Activated naive CD8-positive, alpha-beta T cell treated with anti-CD3 and anti-CD28 coated beads for 36 hours (primary cell): Measurements from ENCODE around the gene LRRFIP2. TPM values are rescaled to one million over a fixed set of nuclear protein-coding genes. Genes with fewer than 3 reads are reported as not detected.

Experiments used
- DNase-seq: peaks from one replicate; pipeline ENCODE4 v3.0.0; 2021
- H3K27ac Mint-ChIP-seq: one replicate; pipeline ENCODE4 v1.8.0; 2022; ENCODE audit warnings: mild to moderate bottlenecking, moderate library complexity, mixed read lengths
- H3K27me3 Mint-ChIP-seq: one replicate; pipeline ENCODE4 v1.8.0; 2022; ENCODE audit warnings: mild to moderate bottlenecking, mixed read lengths
- H3K36me3 Mint-ChIP-seq: one replicate; pipeline ENCODE4 v1.8.0; 2021; ENCODE audit warnings: mild to moderate bottlenecking, mixed read lengths
- H3K4me1 Mint-ChIP-seq: one replicate; pipeline ENCODE4 v1.8.0; 2021; ENCODE audit warnings: mixed read lengths
- H3K4me3 Mint-ChIP-seq: one replicate; pipeline ENCODE4 v1.8.0; 2022; ENCODE audit warnings: mild to moderate bottlenecking, moderate library complexity, mixed read lengths
- H3K9me3 Mint-ChIP-seq: one replicate; pipeline ENCODE4 v1.8.0; 2022; ENCODE audit warnings: mixed read lengths
- total RNA-seq, 2 experiments: library from RNA; stranded (reverse); gene quantifications; one replicate each; pipeline ENCODE4 v1.2.3, GENCODE V29; 2021

The LRRFIP2 gene
- total RNA-seq, 2 experiments from 2014 or later: 22.4 to 23.2 TPM

GRCh38 chr3:37096975-37097374 lies 77.4 kb downstream of the LRRFIP2 start:
- H3K9me3 Mint-ChIP-seq: no peaks in the 10 kb centered on the region
- H3K27ac Mint-ChIP-seq: no peak overlapping the region
- H3K4me1 Mint-ChIP-seq: no peaks in the 10 kb centered on the region
- H3K4me3 Mint-ChIP-seq: no peak overlapping the region
- peaks cover 5% of the 10 kb centered on the region for H3K36me3 Mint-ChIP-seq
- H3K27me3 Mint-ChIP-seq: no peaks in the 10 kb centered on the region
- no peak for DNase-seq

- no peak for DNase-seq
- no peak overlapping the region for H3K4me3 Mint-ChIP-seq
- no peaks in the 10 kb centered on the region for H3K27me3 Mint-ChIP-seq
- H3K36me3 Mint-ChIP-seq: peaks cover 8% of the 10 kb centered on the region
- no peaks in the 10 kb centered on the region for H3K9me3 Mint-ChIP-seq
- H3K27ac Mint-ChIP-seq: no peak overlapping the region
- no peaks in the 10 kb centered on the region for H3K4me1 Mint-ChIP-seq
Measured at GRCh38 chr3:37096288-37096687, 78.1 kb downstream of the LRRFIP2 start.

GRCh38 chr3:37094636-37095035 lies 79.7 kb downstream of the LRRFIP2 start:
- no peak for DNase-seq
- no peak overlapping the region for H3K27ac Mint-ChIP-seq
- H3K4me1 Mint-ChIP-seq: no peaks in the 10 kb centered on the region
- H3K36me3 Mint-ChIP-seq: peaks cover 12% of the 10 kb centered on the region
- no peaks in the 10 kb centered on the region for H3K27me3 Mint-ChIP-seq
- no peak overlapping the region for H3K4me3 Mint-ChIP-seq
- no peaks in the 10 kb centered on the region for H3K9me3 Mint-ChIP-seq

GRCh38 chr3:37093481-37093880 lies 80.9 kb downstream of the LRRFIP2 start:
- Mint-ChIP-seq H3K9me3 (no peaks in the 10 kb centered on the region), H3K4me3 (no peak overlapping the region), H3K4me1 (no peaks in the 10 kb centered on the region), H3K27me3 (no peaks in the 10 kb centered on the region), H3K27ac (no peak overlapping the region), H3K36me3 (peaks cover 12% of the 10 kb centered on the region)
- DNase-seq: no peak

GRCh38 chr3:37092484-37092883 lies 81.9 kb downstream of the LRRFIP2 start:
- H3K9me3 Mint-ChIP-seq: no peaks in the 10 kb centered on the region
- no peak overlapping the region for H3K4me3 Mint-ChIP-seq

GRCh38 chr3:37087870-37088269 lies 86.5 kb downstream of the LRRFIP2 start:
- Mint-ChIP-seq H3K27me3 (no peaks in the 10 kb centered on the region), H3K36me3 (peaks cover 9% of the 10 kb centered on the region), H3K27ac (no peak overlapping the region), H3K9me3 (no peaks in the 10 kb centered on the region), H3K4me1 (peaks cover 4% of the 10 kb centered on the region), H3K4me3 (no peak overlapping the region)
- no peak for DNase-seq

More at GRCh38 chr3:37092484-37092883, 81.9 kb downstream of the LRRFIP2 start:
- H3K4me1 Mint-ChIP-seq: no peaks in the 10 kb centered on the region
- H3K36me3 Mint-ChIP-seq: peaks cover 14% of the 10 kb centered on the region
- H3K27ac Mint-ChIP-seq: no peak overlapping the region
- no peak for DNase-seq
- no peaks in the 10 kb centered on the region for H3K27me3 Mint-ChIP-seq

- Mint-ChIP-seq H3K9me3 (no peaks in the 10 kb centered on the region), H3K4me1 (peaks cover 4% of the 10 kb centered on the region), H3K4me3 (no peak overlapping the region), H3K36me3 (peaks cover 9% of the 10 kb centered on the region), H3K27me3 (no peaks in the 10 kb centered on the region), H3K27ac (no peak overlapping the region)
- DNase-seq: no peak
Measured at GRCh38 chr3:37086918-37087317, 87.5 kb downstream of the LRRFIP2 start.

- Mint-ChIP-seq H3K27me3 (no peaks in the 10 kb centered on the region), H3K4me3 (no peak overlapping the region), H3K9me3 (no peaks in the 10 kb centered on the region), H3K4me1 (peaks cover 4% of the 10 kb centered on the region), H3K36me3 (peaks cover 3% of the 10 kb centered on the region), H3K27ac (no peak overlapping the region)
- no peak for DNase-seq
Measured at GRCh38 chr3:37082317-37082716, 92.1 kb downstream of the LRRFIP2 start.

GRCh38 chr3:37075955-37076354 lies 98.4 kb downstream of the LRRFIP2 start:
- Mint-ChIP-seq H3K9me3 (no peaks in the 10 kb centered on the region), H3K36me3 (peaks cover 14% of the 10 kb centered on the region), H3K27ac (no peak overlapping the region), H3K4me1 (peaks cover 17% of the 10 kb centered on the region), H3K27me3 (no peaks in the 10 kb centered on the region), H3K4me3 (no peak overlapping the region)
- no peak for DNase-seq

GRCh38 chr3:37074178-37074577 lies 100.2 kb downstream of the LRRFIP2 start:
- no peaks in the 10 kb centered on the region for H3K9me3 Mint-ChIP-seq
- peaks cover 11% of the 10 kb centered on the region for H3K36me3 Mint-ChIP-seq

GRCh38 chr3:37072892-37073291 lies 101.5 kb downstream of the LRRFIP2 start:
- no peak overlapping the region for H3K4me3 Mint-ChIP-seq
- H3K27ac Mint-ChIP-seq: peak overlapping the region; percentile 25
- H3K27me3 Mint-ChIP-seq: no peaks in the 10 kb centered on the region
- DNase-seq: peak; percentile 25
- peaks cover 11% of the 10 kb centered on the region for H3K36me3 Mint-ChIP-seq
- H3K4me1 Mint-ChIP-seq: peaks cover 17% of the 10 kb centered on the region
- no peaks in the 10 kb centered on the region for H3K9me3 Mint-ChIP-seq

More at GRCh38 chr3:37074178-37074577, 100.2 kb downstream of the LRRFIP2 start:
- DNase-seq: no peak
- Mint-ChIP-seq H3K27ac (no peak overlapping the region), H3K4me1 (peaks cover 17% of the 10 kb centered on the region), H3K4me3 (no peak overlapping the region), H3K27me3 (no peaks in the 10 kb centered on the region)

GRCh38 chr3:37071921-37072320 lies 102.5 kb downstream of the LRRFIP2 start:
- H3K4me3 Mint-ChIP-seq: no peak overlapping the region
- H3K4me1 Mint-ChIP-seq: peaks cover 17% of the 10 kb centered on the region
- H3K9me3 Mint-ChIP-seq: no peaks in the 10 kb centered on the region

GRCh38 chr3:37068031-37068430 lies 106.4 kb downstream of the LRRFIP2 start:
- Mint-ChIP-seq H3K27ac (no peak overlapping the region), H3K4me1 (peaks cover 8% of the 10 kb centered on the region), H3K27me3 (no peaks in the 10 kb centered on the region), H3K36me3 (peaks cover 9% of the 10 kb centered on the region), H3K9me3 (no peaks in the 10 kb centered on the region), H3K4me3 (no peak overlapping the region)
- no peak for DNase-seq

More at GRCh38 chr3:37071921-37072320, 102.5 kb downstream of the LRRFIP2 start:
- no peaks in the 10 kb centered on the region for H3K27me3 Mint-ChIP-seq
- DNase-seq: no peak
- peaks cover 10% of the 10 kb centered on the region for H3K36me3 Mint-ChIP-seq
- H3K27ac Mint-ChIP-seq: no peak overlapping the region

- H3K4me1 Mint-ChIP-seq: peaks cover 4% of the 10 kb centered on the region
- no peak for DNase-seq
- no peak overlapping the region for H3K27ac Mint-ChIP-seq
- H3K9me3 Mint-ChIP-seq: no peaks in the 10 kb centered on the region
- no peak overlapping the region for H3K4me3 Mint-ChIP-seq
- no peaks in the 10 kb centered on the region for H3K27me3 Mint-ChIP-seq
- peaks cover 9% of the 10 kb centered on the region for H3K36me3 Mint-ChIP-seq
Measured at GRCh38 chr3:37067577-37067976, 106.8 kb downstream of the LRRFIP2 start.

GRCh38 chr3:37064747-37065146 lies 109.6 kb downstream of the LRRFIP2 start:
- no peak for DNase-seq
- Mint-ChIP-seq H3K9me3 (no peaks in the 10 kb centered on the region), H3K36me3 (peaks cover 17% of the 10 kb centered on the region), H3K27me3 (no peaks in the 10 kb centered on the region), H3K4me1 (peaks cover 2% of the 10 kb centered on the region), H3K4me3 (no peak overlapping the region), H3K27ac (no peak overlapping the region)

- Mint-ChIP-seq H3K27me3 (no peaks in the 10 kb centered on the region), H3K4me1 (peaks cover 21% of the 10 kb centered on the region), H3K36me3 (peaks cover 30% of the 10 kb centered on the region), H3K27ac (no peak overlapping the region), H3K4me3 (no peak overlapping the region), H3K9me3 (no peaks in the 10 kb centered on the region)
- no peak for DNase-seq
Measured at GRCh38 chr3:37058117-37058516, 116.3 kb downstream of the LRRFIP2 start.
